Right atrium auricular region (tissue), 2 donors: ENCODE data around the gene CACNA2D3. TPM values are rescaled to one million over a fixed set of nuclear protein-coding genes. Genes with fewer than 3 reads are reported as not detected.

Source experiments
- DNase-seq: peaks from one replicate; pipeline ENCODE4 v3.0.0-alpha.2; 2019; ENCODE audit warnings: low spot score
- H3K27ac ChIP-seq, 2 donors: fragments of 200-600 bp; sonication (generic); 1 replicate in 1 of 2; 2 replicates in 1 of 2; pipeline ENCODE4 v1.5.1; 2016 to 2019
- H3K27me3 ChIP-seq, 2 donors: fragments of 200-600 bp; sonication (generic); one replicate each; pipeline versions ENCODE4 v1.5.1 to v1.6.0; 2017 to 2019
- H3K36me3 ChIP-seq: fragments of 200-600 bp; sonication (generic); one replicate; pipeline ENCODE4 v1.5.1; 2016
- H3K4me1 ChIP-seq, 2 donors: fragments of 200-600 bp; sonication (generic); one replicate each; pipeline versions ENCODE4 v1.5.1 to v1.6.0; 2017 to 2019
- H3K4me3 ChIP-seq, 2 donors: fragments of 200-600 bp; sonication (generic); 1 replicate in 1 of 2; 2 replicates in 1 of 2; pipeline ENCODE4 v1.5.1; 2017 to 2019; ENCODE audit warnings: mild to moderate bottlenecking in 1 of 2, moderate library complexity in 1 of 2
- H3K9me3 ChIP-seq, 2 donors: fragments of 200-600 bp; sonication (generic); one replicate each; pipeline ENCODE4 v1.5.1; 2019
- CTCF ChIP-seq, 2 donors: fragments of 200-600 bp; sonication (generic); IDR thresholded peaks; one replicate each; pipeline ENCODE4 v1.5.1; 2019; ENCODE audit warnings: antibody characterized with exemption in 2 of 2
- total RNA-seq, 2 donors: library from RNA; depleted of rRNA; stranded (reverse); fragments of >200 nt; gene quantifications; one replicate each; pipeline ENCODE4 v1.1.0, GENCODE V29; 2016

Gene CACNA2D3
- total RNA-seq, 2 donors from 2014 or later = 10.9 to 17.2 TPM

- Histone ChIP-seq H3K27me3 (no peaks in the 10 kb centered on the region), H3K4me3 (no peak overlapping the region), H3K27ac (no peak overlapping the region), H3K36me3 (no peaks in the 10 kb centered on the region), H3K9me3 (no peaks in the 10 kb centered on the region), H3K4me1 (no peaks in the 10 kb centered on the region)
- TF ChIP-seq CTCF (IDR thresholded peaks at IDR 0.05) = no peak
- no peak for DNase-seq
These were observed 447.7 kb downstream of the CACNA2D3 start for GRCh38 chr3:54570008-54570407.

GRCh38 chr3:54572197-54572895 lies 450.0 kb downstream of the CACNA2D3 start:
- Histone ChIP-seq H3K4me1 (no peaks in the 10 kb centered on the region), H3K36me3 (no peaks in the 10 kb centered on the region), H3K9me3 (no peaks in the 10 kb centered on the region), H3K4me3 (no peak overlapping the region), H3K27me3 (no peaks in the 10 kb centered on the region), H3K27ac (no peak overlapping the region)
- TF ChIP-seq CTCF (IDR thresholded peaks at IDR 0.05) = no peak
- DNase-seq = no peak

- DNase-seq = no peak
- no peaks in the 10 kb centered on the region for H3K27me3 ChIP-seq
- no peak overlapping the region for H3K27ac ChIP-seq
- H3K4me3 ChIP-seq = no peak overlapping the region
- no peaks in the 10 kb centered on the region for H3K4me1 ChIP-seq
- no peak for TF ChIP-seq CTCF (IDR thresholded peaks at IDR 0.05)
- no peaks in the 10 kb centered on the region for H3K9me3 ChIP-seq
- H3K36me3 ChIP-seq = no peaks in the 10 kb centered on the region
These were observed 451.5 kb downstream of the CACNA2D3 start for GRCh38 chr3:54573858-54574257.

- H3K4me3 ChIP-seq = no peak overlapping the region
- H3K36me3 ChIP-seq = no peaks in the 10 kb centered on the region
- no peaks in the 10 kb centered on the region for H3K4me1 ChIP-seq
- no peak for TF ChIP-seq CTCF (IDR thresholded peaks at IDR 0.05)
- H3K9me3 ChIP-seq = no peaks in the 10 kb centered on the region
- DNase-seq = no peak
- H3K27me3 ChIP-seq = no peaks in the 10 kb centered on the region
- H3K27ac ChIP-seq = no peak overlapping the region
These were observed 452.7 kb downstream of the CACNA2D3 start for GRCh38 chr3:54574906-54575617.

- no peak overlapping the region for H3K27ac ChIP-seq
- TF ChIP-seq CTCF (IDR thresholded peaks at IDR 0.05) = no peak
- no peaks in the 10 kb centered on the region for H3K36me3 ChIP-seq
- no peaks in the 10 kb centered on the region for H3K4me1 ChIP-seq
- no peak for DNase-seq
- no peak overlapping the region for H3K4me3 ChIP-seq
- no peaks in the 10 kb centered on the region for H3K27me3 ChIP-seq
- H3K9me3 ChIP-seq = no peaks in the 10 kb centered on the region
These were observed 453.2 kb downstream of the CACNA2D3 start for GRCh38 chr3:54575618-54575960.
